Skeletal muscle cell (primary cell): ENCODE results near the gene ARHGAP42.
A peak's percentile ranks its signal among the peaks of the same experiment; 100 is the strongest.

Experiments
- DNase-seq: peaks from one replicate; pipeline ENCODE4 v3.0.0-alpha.2; 2010; ENCODE audit warnings: low read depth
- H3K4me3 ChIP-seq: 2 replicates; pipeline ENCODE4 v1.5.1; 2011; ENCODE audit warnings: low read depth, mild to moderate bottlenecking, control low read depth, low read length, moderate library complexity

The ARHGAP42 gene

DNA sequence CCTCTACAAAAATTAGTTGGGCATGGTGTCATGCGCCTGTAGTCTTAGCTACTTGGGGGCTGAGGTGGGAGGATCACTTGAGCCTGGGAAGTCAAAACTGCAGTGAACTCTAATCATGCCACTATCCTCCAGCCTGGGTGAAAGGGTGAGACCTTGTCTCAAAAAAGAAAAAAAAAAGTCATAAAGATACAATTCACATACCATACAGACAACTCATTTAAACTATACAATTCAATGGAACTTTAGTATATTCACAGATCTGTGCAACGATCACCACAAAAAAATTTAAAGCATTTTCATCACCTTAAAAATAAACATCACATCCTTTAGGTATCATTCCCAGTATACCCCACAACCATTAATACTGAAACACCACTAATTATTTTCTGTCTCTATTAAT is 241.3 kb downstream of the ARHGAP42 start:
- H3K4me3 ChIP-seq: no peak overlapping the region
- DNase-seq: no peak

DNA sequence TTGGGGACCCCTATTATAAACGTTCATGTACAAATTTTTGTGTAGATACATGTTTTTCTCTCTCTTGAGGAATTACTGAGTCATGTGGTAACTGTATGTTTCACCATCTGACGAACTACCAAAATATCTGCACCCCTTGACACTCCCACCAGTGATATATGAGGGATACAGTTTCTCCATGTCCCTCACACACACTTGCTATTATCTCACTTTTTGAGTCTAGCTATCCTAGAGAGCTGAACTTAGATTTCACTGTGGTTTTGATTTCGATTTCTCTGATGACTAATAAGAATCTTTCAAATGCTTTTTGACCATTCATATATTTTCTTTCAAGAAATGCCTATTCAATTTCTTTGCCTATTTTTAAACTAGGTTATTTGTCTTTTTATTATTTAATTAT is 242.3 kb downstream of the ARHGAP42 start:
- H3K4me3 ChIP-seq: no peak overlapping the region
- DNase-seq: no peak

DNA sequence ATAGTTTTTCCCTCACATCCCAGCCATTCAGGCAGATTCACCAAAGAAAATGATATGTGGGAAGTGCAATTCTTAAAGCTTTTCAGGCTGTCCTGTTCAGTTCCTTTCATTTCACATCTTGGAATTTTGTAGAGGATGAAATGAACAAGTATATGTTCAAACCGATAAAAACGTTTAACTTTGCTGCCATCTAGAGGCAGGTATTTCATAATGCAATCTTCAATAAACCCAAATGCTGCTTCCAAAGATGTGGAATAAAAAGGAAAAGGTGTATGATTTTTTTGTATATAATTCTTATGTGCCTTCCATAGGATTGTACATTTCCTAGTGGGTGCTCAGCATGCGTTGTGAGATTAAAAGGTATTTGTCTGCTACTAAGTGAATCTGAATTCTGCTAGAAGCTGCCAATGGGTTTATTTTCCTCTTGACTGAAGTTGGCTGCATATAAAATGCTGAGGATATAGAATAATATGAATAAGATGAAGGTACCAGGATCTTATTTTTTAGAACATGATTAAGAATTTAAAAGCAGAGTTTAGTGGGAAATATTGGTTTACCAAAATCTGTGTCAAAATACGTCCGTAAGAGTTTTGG is 243.2 kb downstream of the ARHGAP42 start:
- no peak overlapping the region for H3K4me3 ChIP-seq
- no peak for DNase-seq

DNA sequence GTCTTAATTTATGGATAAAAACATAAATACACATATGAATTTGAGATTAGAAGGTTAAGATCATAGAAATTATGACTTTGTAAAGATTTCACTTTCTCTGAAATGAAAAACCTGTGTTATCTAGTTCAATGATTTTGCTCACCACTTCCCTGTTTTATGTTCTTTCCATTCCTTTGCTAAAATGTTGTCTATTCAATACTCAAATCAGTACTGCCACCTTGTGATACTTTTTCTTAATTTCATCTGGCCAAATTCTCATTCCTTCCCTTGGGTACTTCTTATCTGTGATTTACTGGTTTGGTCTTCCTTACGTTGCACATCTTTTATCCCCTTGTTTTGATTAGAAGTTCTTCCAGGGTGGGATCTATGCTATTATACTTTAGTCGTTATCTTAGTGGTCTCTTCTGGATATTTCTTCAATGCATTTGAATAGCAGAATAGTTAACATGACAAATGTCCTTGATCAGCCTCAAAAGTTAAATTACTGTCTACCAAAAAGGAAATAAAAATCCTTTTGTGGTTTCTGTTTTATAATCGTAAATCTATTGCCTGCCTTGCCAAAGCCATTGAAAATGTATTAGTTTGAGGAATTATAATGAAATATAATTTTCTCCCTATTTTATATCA is 245.5 kb downstream of the ARHGAP42 start:
- no peak overlapping the region for H3K4me3 ChIP-seq

DNA sequence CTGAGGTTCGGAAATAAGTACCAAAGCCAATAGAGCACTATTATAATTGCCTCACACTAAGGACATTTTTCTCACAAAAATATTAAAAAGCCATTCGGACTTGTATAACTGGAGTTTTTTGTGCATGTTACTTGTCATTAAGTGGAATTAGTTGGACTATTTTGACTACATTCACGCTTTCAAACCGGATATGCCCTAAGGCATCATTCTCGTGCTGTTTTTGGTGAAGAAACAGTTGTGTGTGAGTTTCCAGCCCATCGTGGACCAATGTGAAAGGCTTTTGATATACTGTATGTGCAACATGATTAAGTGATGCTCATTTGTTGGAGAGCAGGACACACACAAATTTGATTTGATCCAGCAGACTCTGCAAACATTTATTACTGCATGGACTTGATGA is 249.7 kb downstream of the ARHGAP42 start:
- H3K4me3 ChIP-seq: no peak overlapping the region
- DNase-seq: no peak

More for the DNA sequence above, 245.5 kb downstream of the ARHGAP42 start:
- no peak for DNase-seq

DNA sequence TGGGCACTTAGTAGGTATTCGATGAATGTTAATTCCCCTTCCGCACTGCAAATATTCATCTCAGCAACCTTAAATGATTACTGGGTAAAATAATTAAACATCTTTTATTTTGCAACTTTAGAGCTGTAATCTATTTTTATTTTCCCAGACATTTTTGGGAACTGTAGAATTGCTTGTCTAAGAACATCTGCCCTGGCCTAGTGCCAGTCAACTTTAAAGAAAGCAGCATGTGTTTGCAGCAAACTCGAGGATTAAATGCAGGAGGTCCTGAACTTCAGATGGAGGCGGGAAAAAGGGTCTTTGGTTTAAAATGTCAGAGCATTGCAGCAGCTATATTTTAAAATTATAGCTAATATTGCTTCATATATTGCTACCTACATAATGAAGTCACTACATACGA is 252.5 kb downstream of the ARHGAP42 start:
- no peak for DNase-seq
- no peak overlapping the region for H3K4me3 ChIP-seq

DNA sequence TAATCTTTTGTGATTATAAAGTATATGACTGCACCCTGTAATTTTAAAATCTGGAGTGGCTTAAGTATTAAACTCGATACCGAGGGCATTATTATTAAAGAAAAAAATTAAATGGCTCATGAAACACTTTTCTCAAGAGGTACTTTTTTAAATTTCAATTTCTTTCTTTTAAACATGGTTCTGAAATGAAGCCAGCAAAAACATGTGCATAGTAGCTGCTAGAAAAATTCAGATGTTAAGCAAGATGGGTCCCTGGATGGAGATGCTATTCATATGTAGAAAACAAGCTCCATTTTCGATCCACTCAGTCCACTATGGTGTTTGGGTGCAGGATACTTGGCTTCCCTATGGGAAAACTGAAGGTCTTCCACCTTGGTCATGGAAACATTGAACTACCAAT is 253.0 kb downstream of the ARHGAP42 start:
- H3K4me3 ChIP-seq: no peak overlapping the region
- no peak for DNase-seq

DNA sequence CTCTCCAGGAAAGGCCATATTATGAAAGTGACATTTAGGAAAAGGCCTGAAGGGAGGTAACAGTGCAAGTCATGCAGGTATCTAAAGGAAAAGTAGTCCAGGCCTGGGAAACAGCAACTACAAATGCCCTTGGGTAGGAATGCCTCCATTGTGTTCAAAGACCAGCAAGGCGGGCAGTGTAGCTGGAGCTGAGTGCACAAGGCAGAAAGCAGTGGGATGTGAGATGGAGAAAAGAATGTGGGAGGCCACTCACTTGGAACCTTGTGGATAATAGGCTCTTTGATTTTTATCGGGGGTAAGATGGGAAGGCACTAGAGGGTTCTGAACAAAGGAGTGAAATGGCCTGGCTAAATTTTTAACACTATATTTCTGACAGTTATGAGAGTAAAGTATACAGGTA is 253.9 kb downstream of the ARHGAP42 start:
- no peak overlapping the region for H3K4me3 ChIP-seq
- no peak for DNase-seq

DNA sequence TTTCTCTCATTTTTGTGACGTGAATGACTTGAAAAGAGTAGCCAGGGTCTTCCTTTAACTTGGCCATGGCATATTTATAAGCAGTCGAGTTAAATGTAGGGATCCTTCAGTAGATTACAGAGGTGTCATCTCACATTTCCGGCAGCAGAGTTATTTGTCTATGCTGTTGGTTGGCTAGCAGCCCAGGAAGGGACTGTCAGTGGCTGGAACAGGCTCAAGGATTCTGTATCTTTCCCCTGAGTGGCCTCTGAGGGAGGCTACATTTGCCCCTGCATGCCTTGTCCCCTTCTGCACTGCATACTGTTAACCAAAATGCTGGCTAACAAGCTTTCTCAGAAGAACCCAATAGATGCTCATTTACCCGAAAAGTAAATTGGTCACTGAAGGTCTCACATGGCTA is 254.9 kb downstream of the ARHGAP42 start:
- no peak overlapping the region for H3K4me3 ChIP-seq
- DNase-seq: no peak

DNA sequence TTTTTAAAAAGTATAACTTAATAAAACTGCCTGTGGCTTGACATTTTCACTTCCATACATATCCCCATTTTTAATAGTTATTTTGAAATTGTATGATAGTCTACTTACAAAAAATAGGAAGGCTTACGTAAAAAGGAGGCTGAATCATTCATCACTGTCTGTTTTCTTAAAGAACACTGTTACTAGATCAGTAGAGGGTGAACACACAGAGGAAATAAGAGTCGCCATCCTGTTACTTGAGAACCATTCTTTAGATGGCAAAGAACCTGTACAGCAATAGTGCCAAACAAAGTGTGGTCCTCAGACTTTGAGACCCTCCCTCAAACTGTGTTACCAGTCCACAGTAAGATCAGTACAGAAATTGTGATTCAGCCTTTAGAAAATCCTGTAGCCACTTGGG is 261.8 kb downstream of the ARHGAP42 start:
- DNase-seq: no peak
- no peak overlapping the region for H3K4me3 ChIP-seq

DNA sequence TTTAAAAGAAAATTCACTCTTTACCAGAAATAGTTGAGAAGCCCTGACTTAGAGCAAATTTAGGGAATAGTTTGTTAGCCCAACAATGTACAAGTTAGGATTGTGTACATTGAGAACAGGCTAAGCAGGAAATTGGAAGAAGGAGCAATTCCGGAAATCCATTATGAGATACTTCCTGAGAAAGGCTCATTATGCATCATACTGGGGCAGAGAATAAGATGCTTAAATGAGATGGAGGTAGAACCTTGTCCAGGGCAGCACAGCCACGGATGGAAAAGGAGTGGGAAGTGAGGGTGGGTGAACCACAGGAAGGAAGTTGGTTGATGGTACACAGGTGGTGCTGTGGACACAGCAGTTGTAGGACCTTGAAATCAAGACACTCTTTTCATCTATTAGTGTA is 262.4 kb downstream of the ARHGAP42 start:
- DNase-seq: no peak
- no peak overlapping the region for H3K4me3 ChIP-seq

DNA sequence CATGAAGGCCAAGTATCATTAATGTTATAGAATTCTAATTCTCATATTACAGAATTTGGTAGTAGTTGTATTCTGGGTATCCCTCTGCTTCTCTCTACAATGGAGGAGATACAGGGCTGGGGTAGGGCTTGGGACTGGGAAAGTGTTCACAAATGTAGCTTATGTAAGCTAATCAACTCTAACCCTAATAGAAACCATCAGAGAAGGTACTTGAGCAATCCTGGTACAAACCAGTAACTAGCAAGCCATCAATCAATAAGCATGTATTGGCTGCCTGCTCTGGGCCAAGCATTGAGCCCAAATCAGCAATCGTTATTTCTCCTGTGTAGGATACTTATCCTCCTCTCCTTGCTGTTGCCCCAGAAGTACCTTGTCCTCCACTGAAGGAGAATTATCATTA is 268.2 kb downstream of the ARHGAP42 start:
- DNase-seq: no peak
- H3K4me3 ChIP-seq: no peak overlapping the region

DNA sequence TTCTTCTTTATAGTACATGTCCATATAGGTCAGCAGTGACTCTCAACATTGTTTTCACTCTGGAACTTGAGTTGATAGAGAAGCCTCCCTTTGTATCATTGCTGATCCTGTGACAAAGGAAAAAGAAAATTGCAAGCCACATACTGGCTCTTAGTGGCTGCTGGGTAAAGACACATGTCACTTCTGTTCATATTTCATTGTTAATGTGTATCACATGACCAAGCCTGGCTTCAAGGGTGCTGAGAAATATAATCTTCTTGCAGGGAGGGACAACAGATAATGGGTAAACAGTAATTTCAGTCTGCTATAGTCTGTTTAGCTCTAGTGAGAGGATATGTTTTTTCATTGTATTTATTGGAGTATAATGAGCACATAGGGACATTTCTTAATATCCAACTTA is 269.3 kb downstream of the ARHGAP42 start:
- no peak for DNase-seq
- H3K4me3 ChIP-seq: no peak overlapping the region

DNA sequence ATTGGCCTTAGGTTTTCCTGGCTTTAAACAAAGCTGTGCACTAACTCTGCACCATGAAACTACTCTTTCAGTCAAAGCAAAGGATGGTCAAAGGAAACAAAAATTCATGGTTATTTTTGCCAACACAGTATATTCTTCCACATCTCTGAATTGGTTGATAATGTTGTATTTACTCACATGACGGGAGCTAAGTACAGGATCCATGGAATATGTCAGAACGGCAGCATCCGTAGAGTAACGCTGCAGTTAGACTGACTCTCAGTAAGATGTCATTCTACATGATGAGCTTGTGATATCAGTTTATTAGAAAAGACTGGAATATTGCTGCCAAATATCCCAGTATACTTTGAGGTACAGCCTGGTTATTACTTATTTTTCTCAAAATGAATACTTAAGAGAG is 270.4 kb downstream of the ARHGAP42 start:
- no peak for DNase-seq
- no peak overlapping the region for H3K4me3 ChIP-seq

DNA sequence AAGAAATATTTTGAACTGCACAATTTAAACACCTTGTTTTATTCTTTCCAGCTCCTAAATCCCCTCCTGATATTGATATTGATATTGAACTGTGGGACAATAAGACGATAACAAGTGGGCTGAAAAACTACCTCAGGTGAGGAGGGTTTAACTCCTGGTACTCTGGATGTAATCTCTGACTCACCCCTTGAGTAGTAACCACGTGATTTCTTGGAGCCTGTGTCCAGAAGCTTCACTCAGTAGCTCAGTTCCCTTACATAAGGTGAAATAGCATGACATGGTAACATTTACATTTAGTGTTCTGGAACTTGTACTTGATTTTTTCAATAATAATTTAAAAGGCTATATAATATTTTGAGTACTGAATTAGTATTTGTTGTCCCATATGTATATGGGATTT is 274.5 kb downstream of the ARHGAP42 start:
- H3K4me3 ChIP-seq: no peak overlapping the region
- no peak for DNase-seq

DNA sequence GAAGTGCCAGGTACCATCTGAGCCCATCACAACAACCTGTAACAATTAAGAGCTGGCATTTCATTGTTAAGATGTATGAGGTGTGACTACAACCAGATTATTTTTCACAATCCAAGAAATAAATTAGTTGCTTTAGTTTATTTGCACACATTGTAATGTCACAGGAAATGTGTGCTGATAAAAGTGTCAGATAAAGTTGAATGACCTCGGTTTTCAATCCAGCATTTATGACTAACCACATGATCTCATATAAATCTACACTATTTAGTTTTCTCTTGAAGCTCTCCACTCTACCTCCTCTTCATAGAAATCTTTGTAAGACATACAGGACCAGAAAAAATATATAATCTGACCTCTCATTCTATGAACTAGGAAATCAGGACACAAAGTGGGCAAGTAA is 276.3 kb downstream of the ARHGAP42 start:
- no peak for DNase-seq
- no peak overlapping the region for H3K4me3 ChIP-seq

DNA sequence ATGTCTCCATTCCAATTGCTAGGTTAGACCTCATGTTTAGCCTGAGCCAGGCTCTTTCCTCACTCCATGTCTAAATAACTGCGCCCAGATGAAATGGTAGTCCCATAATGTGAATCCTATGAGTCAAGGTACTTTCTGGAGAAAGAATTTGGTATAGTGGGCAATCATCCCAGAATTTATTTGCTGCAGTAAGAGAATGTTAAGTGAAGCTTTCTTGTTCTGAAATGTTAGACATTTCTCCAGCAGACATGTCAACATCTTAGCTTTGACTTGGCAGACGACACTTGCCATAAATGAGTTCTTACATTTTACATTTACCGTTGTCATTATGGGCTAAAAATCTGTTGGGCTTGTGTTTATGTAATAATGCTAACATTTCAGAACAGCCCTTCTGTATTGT is 277.3 kb downstream of the ARHGAP42 start:
- peak; percentile 51 for DNase-seq
- no peak overlapping the region for H3K4me3 ChIP-seq

DNA sequence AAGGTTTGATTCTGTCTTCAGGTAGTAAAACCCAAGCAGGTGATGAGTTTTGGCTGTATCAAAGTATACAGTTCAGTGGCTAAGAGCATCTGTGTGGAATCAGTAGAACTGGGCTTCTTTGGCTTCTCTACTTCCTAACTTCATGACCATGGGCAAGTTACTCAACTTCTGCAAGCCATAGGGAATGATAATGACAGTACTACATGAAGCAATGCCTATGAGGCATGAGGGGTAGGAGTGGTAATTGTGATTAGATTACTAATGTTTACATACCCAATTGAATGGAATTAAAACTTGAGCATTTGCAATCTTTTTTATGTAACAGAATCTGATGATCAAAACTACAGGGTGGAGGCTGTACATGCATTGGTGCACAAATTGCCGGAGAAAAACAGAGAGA is 278.3 kb downstream of the ARHGAP42 start:
- H3K4me3 ChIP-seq: no peak overlapping the region
- no peak for DNase-seq

DNA sequence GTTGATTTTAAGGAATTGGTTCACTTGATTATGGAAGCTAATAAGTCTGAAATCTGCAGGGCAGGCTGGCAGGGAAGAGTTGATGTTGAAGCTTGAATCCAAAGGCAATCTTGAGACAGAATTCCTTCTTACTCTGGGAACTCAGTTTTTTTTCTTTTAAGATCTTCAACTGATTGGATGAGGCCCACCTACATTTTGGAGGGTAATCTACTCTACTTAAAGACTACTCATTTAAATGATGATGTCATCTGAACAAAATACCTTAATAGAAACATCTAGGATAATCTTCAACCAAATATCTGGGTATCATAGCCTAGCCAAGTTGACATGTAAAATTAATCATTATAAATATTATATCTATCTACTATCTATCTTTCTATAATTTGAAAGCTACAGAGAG is 279.3 kb downstream of the ARHGAP42 start:
- no peak overlapping the region for H3K4me3 ChIP-seq
- DNase-seq: no peak

DNA sequence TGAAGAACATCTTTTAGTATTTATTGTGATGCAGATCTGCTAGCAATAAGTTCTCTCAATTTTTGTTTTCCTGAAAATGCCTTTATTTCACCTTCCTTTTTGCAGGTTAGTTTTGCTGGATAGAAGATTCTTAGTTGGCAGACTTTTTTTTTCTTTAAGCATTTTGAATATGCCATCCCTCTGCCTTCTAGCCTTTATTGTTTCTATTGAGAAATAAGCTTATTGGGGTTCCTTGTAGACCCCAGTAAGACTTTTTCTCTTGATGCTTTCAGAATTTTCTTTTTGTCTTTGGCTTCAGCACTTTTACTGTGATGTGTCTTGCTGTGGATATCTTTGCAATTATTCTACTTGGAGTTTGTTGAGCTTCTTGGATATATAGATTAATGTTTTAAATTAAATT is 281.9 kb downstream of the ARHGAP42 start:
- DNase-seq: no peak
- no peak overlapping the region for H3K4me3 ChIP-seq

DNA sequence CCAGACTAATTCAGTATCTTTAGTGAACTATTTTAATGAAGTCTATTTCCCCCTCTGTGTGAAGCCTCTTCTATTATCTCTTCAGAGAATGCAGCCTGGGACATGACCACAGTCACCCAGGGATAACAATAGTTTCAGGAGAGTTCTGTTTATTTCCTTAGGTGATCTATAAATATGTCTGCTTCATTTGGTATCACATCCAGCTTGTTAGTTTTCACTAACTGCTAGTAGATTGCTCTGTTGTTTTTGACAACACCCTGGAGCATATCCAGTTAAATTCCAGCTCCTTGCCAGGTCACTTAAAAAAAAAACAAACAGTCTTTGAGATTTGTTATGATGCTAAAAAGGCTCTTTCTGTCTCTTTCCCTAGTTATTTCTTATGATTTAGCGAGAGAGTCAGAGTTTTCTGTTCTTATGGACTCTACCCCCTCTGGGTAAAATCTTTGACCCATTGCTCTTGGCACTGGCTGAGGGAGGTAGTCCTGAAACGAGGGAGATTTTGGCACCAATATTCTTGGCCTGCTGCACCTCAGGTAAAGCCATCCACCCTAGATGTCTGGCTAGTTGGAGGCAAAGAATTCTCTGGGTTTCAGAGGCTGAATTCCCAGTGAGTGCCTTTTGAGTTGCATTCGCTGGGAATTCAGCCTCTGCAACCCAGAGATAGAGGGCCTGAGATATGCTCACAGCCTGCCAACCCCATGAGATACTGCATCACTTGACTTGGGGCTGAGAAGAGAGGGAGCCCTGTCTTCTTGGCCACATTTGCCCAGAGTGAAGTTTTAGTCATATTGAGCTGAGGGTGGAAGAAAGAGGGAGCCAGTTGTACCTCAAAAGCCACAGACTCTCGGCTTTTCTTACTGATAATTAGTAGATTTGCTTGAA is 283.4 kb downstream of the ARHGAP42 start:
- no peak overlapping the region for H3K4me3 ChIP-seq
- DNase-seq: no peak
